ENCODE measurements around the gene IRF2BP2.

IRF2BP2 gene

GRCh38 chr1:234633246-234634003, 23.4 kb upstream of the IRF2BP2 start:
- DNase-seq = no peak

- no peak for DNase-seq
Observed at GRCh38 chr1:234632225-234632624, 22.2 kb upstream of the IRF2BP2 start.

- no peak for DNase-seq
Observed at GRCh38 chr1:234631721-234632125, 21.7 kb upstream of the IRF2BP2 start.

GRCh38 chr1:234629026-234629425, 19.0 kb upstream of the IRF2BP2 start:
- DNase-seq = no peak

GRCh38 chr1:234628089-234628488, 18.1 kb upstream of the IRF2BP2 start:
- DNase-seq = no peak

GRCh38 chr1:234627009-234627950, 17.3 kb upstream of the IRF2BP2 start:
- DNase-seq = no peak

GRCh38 chr1:234626391-234626790, 16.4 kb upstream of the IRF2BP2 start:
- no peak for DNase-seq

- no peak for DNase-seq
Observed at GRCh38 chr1:234624724-234625117, 14.7 kb upstream of the IRF2BP2 start.

- DNase-seq = no peak
Observed at GRCh38 chr1:234621657-234622335, 11.8 kb upstream of the IRF2BP2 start.

GRCh38 chr1:234621127-234621468, 11.1 kb upstream of the IRF2BP2 start:
- no peak for DNase-seq

- no peak for DNase-seq
Observed at GRCh38 chr1:234620272-234621126, 10.5 kb upstream of the IRF2BP2 start.

GRCh38 chr1:234619794-234620247, 9.8 kb upstream of the IRF2BP2 start:
- no peak for DNase-seq

- DNase-seq = no peak
Observed at GRCh38 chr1:234619071-234619480, 9.1 kb upstream of the IRF2BP2 start.

- no peak for DNase-seq
Observed at GRCh38 chr1:234618737-234619049, 8.7 kb upstream of the IRF2BP2 start.

- no peak for DNase-seq
Observed at GRCh38 chr1:234617986-234618736, 8.2 kb upstream of the IRF2BP2 start.

GRCh38 chr1:234617131-234617985, 7.4 kb upstream of the IRF2BP2 start:
- DNase-seq = no peak

- no peak for DNase-seq
Observed at GRCh38 chr1:234616644-234617043, 6.7 kb upstream of the IRF2BP2 start.

- no peak for DNase-seq
Observed at GRCh38 chr1:234614081-234614489, 4.1 kb upstream of the IRF2BP2 start.

GRCh38 chr1:234613128-234613875, 3.3 kb upstream of the IRF2BP2 start:
- no peak for DNase-seq
